HEK293 (cell line): ENCODE data around the gene MSTN.
A peak's percentile ranks its signal among the peaks of the same experiment; 100 is the strongest.

ENCODE experiments used
- CTCF ChIA-PET: fragments of 350-600 bp; formaldehyde crosslinking; extraction: SDS; loops from one replicate; lab custom pipeline; 2021; ENCODE audit warnings: antibody characterized with exemption; lab: Yijun Ruan, JAX
- POLR2A ChIA-PET: fragments of 300-600 bp; formaldehyde crosslinking; extraction: SDS; loops from one replicate; lab custom pipeline; 2020; ENCODE audit warnings: antibody characterized with exemption, inconsistent platforms; lab: Yijun Ruan, JAX
- H3K27ac ChIP-seq: fragments of 200-500 bp; sonication (Bioruptor generic); 2 replicates; pipeline ENCODE4 v1.5.1; 2014; ENCODE audit warnings: low read depth, low read length, control low read depth, inconsistent platforms; ENCODE audit errors: extremely low read depth
- H3K36me3 ChIP-seq, 2 experiments: fragments of 200-500 bp in 1 of 2; sonication (Bioruptor generic) in 1 of 2; 1 replicate in 1 of 2; 2 replicates in 1 of 2; pipeline ENCODE4 v1.5.1; 2014 to 2017; ENCODE audit warnings: inconsistent platforms in 2 of 2, low read length in 2 of 2; ENCODE audit not compliant: control insufficient read depth in 2 of 2, insufficient read depth in 1 of 2
- H3K4me1 ChIP-seq: fragments of 200-500 bp; sonication (Bioruptor generic); 2 replicates; pipeline ENCODE4 v1.5.1; 2014; ENCODE audit warnings: mild to moderate bottlenecking, low read length, inconsistent platforms; ENCODE audit not compliant: control insufficient read depth, insufficient read depth
- H3K4me3 ChIP-seq: 2 replicates; pipeline ENCODE4 v1.5.1; 2011; ENCODE audit warnings: low read depth, mild to moderate bottlenecking, control low read depth, low read length, moderate library complexity
- H3K9me3 ChIP-seq: fragments of 200-500 bp; sonication (Bioruptor generic); 2 replicates; pipeline ENCODE4 v1.5.1; 2014; ENCODE audit warnings: low read depth, low read length, inconsistent platforms; ENCODE audit not compliant: control insufficient read depth, insufficient read depth
- GLI2 ChIP-seq: fragments of 450-650 bp; formaldehyde crosslinking; IDR thresholded peaks from 2 replicates; pipeline ENCODE4; 2017; ENCODE audit warnings: missing biosample characterization, missing genetic modification characterization, low read depth, borderline replicate concordance
- HOXC10 ChIP-seq: sonication (generic); formaldehyde crosslinking; IDR thresholded peaks from 2 replicates; pipeline ENCODE4 v1.8.1; 2023; ENCODE audit warnings: mild to moderate bottlenecking, missing genetic modification reagents
- KLF17 ChIP-seq: fragments of 450-650 bp; formaldehyde crosslinking; IDR thresholded peaks from 2 replicates; pipeline ENCODE4 v1.5.1; 2016; ENCODE audit warnings: missing biosample characterization, missing genetic modification characterization
- PRDM1 ChIP-seq: fragments of 450-650 bp; formaldehyde crosslinking; IDR thresholded peaks from 2 replicates; pipeline ENCODE4; 2016; ENCODE audit warnings: missing biosample characterization, missing genetic modification characterization
- PRDM10 ChIP-seq: fragments of 450-650 bp; formaldehyde crosslinking; IDR thresholded peaks from 2 replicates; pipeline ENCODE4 v1.5.1; 2016; ENCODE audit warnings: missing biosample characterization, missing genetic modification characterization
- REST ChIP-seq: fragments of 450-650 bp; formaldehyde crosslinking; IDR thresholded peaks from 2 replicates; pipeline ENCODE4 v1.5.1; 2016; ENCODE audit warnings: missing biosample characterization, missing genetic modification characterization
- YY1 ChIP-seq: fragments of 450-650 bp; formaldehyde crosslinking; IDR thresholded peaks from 2 replicates; pipeline ENCODE4 v1.5.1; 2018; ENCODE audit warnings: missing biosample characterization, missing genetic modification characterization
- YY2 ChIP-seq: fragments of 450-650 bp; formaldehyde crosslinking; IDR thresholded peaks from 2 replicates; pipeline ENCODE4 v1.5.1; 2016; ENCODE audit warnings: missing biosample characterization, missing genetic modification characterization
- ZBTB26 ChIP-seq: fragments of 450-650 bp; formaldehyde crosslinking; optimal IDR thresholded peaks from 2 replicates; pipeline ENCODE3; 2016; ENCODE audit warnings: missing biosample characterization, mild to moderate bottlenecking, missing genetic modification characterization
- ZFP37 ChIP-seq: fragments of 450-650 bp; formaldehyde crosslinking; IDR thresholded peaks from 2 replicates; pipeline ENCODE4 v1.5.1; 2016; ENCODE audit warnings: missing biosample characterization, missing genetic modification characterization
- ZNF398 ChIP-seq: fragments of 450-650 bp; formaldehyde crosslinking; IDR thresholded peaks from 2 replicates; pipeline ENCODE4 v1.5.1; 2017; ENCODE audit warnings: missing biosample characterization, missing genetic modification characterization
- ZNF449 ChIP-seq: fragments of 450-650 bp; formaldehyde crosslinking; IDR thresholded peaks from 2 replicates; pipeline ENCODE4 v1.5.1; 2017; ENCODE audit warnings: missing biosample characterization, mild to moderate bottlenecking, missing genetic modification characterization, moderate library complexity
- ZNF529 ChIP-seq: fragments of 450-650 bp; formaldehyde crosslinking; IDR thresholded peaks from 2 replicates; pipeline ENCODE4 v1.5.1; 2017; ENCODE audit warnings: missing genetic modification characterization, missing biosample characterization; ENCODE audit not compliant: insufficient replicate concordance
- ZNF621 ChIP-seq: fragments of 450-650 bp; formaldehyde crosslinking; IDR thresholded peaks from 2 replicates; pipeline ENCODE4 v1.5.1; 2017; ENCODE audit warnings: missing biosample characterization, missing genetic modification characterization
- ZNF776 ChIP-seq: fragments of 450-650 bp; formaldehyde crosslinking; IDR thresholded peaks from 2 replicates; pipeline ENCODE4 v1.5.0; 2017; ENCODE audit warnings: missing biosample characterization, missing genetic modification characterization, borderline replicate concordance

Gene MSTN

GRCh38 chr2:190023860-190024259 lies 38.7 kb downstream of the MSTN start:
- Histone ChIP-seq H3K36me3 (no peaks in the 10 kb centered on the region), H3K4me3 (no peak overlapping the region), H3K9me3 (no peaks in the 10 kb centered on the region), H3K27ac (no peak overlapping the region)
- POLR2A ChIA-PET: no interaction called here
- no peak for TF ChIP-seq KLF17
- peak; percentile 76 for TF ChIP-seq REST (tag by site-specific recombination)
- TF ChIP-seq, all 188 proteins: peak for 1
- no peaks in the 10 kb centered on the region for H3K4me1 ChIP-seq
- CTCF ChIA-PET: interaction anchor here (0.6 to 2.6 kb wide), 10 partner anchors 10 to 321 kb away, joined by 3 to 10 read pairs (median 4); no protein-coding TSS in a partner anchor

GRCh38 chr2:190020720-190021119 lies 41.8 kb downstream of the MSTN start:
- Histone ChIP-seq H3K4me1 (no peaks in the 10 kb centered on the region), H3K36me3 (no peaks in the 10 kb centered on the region), H3K4me3 (no peak overlapping the region), H3K27ac (no peak overlapping the region), H3K9me3 (no peaks in the 10 kb centered on the region)
- ChIA-PET POLR2A (no interaction called here), CTCF (no interaction called here)
- TF ChIP-seq YY2 (no peak), PRDM10 (tag by site-specific recombination) (no peak), ZNF776 (no peak), KLF17 (no peak), ZNF621 (no peak), ZFP37 (tag by site-specific recombination) (no peak), ZNF529 (no peak), ZBTB26 (tag by site-specific recombination) (no peak), ZNF398 (tag by site-specific recombination) (no peak), HOXC10 (CRISPR knock-in tag) (no peak), GLI2 (tag by site-specific recombination) (no peak), PRDM1 (tag by site-specific recombination) (no peak), ZNF449 (tag by site-specific recombination) (no peak), YY1 (tag by site-specific recombination) (no peak)
